HEK293 (cell line): Measurements from ENCODE around the gene RCSD1.

ENCODE experiments used
- CTCF ChIA-PET: fragments of 350-600 bp; formaldehyde crosslinking; extraction: SDS; loops from one replicate; lab custom pipeline; 2021; ENCODE audit warnings: antibody characterized with exemption; lab: Yijun Ruan, JAX
- POLR2A ChIA-PET: fragments of 300-600 bp; formaldehyde crosslinking; extraction: SDS; loops from one replicate; lab custom pipeline; 2020; ENCODE audit warnings: antibody characterized with exemption, inconsistent platforms; lab: Yijun Ruan, JAX
- H3K27ac ChIP-seq: fragments of 200-500 bp; sonication (Bioruptor generic); 2 replicates; pipeline ENCODE4 v1.5.1; 2014; ENCODE audit warnings: low read depth, low read length, control low read depth, inconsistent platforms; ENCODE audit errors: extremely low read depth
- H3K36me3 ChIP-seq, 2 experiments: fragments of 200-500 bp in 1 of 2; sonication (Bioruptor generic) in 1 of 2; 1 replicate in 1 of 2; 2 replicates in 1 of 2; pipeline ENCODE4 v1.5.1; 2014 to 2017; ENCODE audit warnings: inconsistent platforms in 2 of 2, low read length in 2 of 2; ENCODE audit not compliant: control insufficient read depth in 2 of 2, insufficient read depth in 1 of 2
- H3K4me1 ChIP-seq: fragments of 200-500 bp; sonication (Bioruptor generic); 2 replicates; pipeline ENCODE4 v1.5.1; 2014; ENCODE audit warnings: mild to moderate bottlenecking, low read length, inconsistent platforms; ENCODE audit not compliant: control insufficient read depth, insufficient read depth
- H3K4me3 ChIP-seq: 2 replicates; pipeline ENCODE4 v1.5.1; 2011; ENCODE audit warnings: low read depth, mild to moderate bottlenecking, control low read depth, low read length, moderate library complexity
- H3K9me3 ChIP-seq: fragments of 200-500 bp; sonication (Bioruptor generic); 2 replicates; pipeline ENCODE4 v1.5.1; 2014; ENCODE audit warnings: low read depth, low read length, inconsistent platforms; ENCODE audit not compliant: control insufficient read depth, insufficient read depth
- CTCF ChIP-seq: fragments of 450-650 bp; formaldehyde crosslinking; IDR thresholded peaks from 2 replicates; pipeline ENCODE4 v1.5.1; 2016; ENCODE audit warnings: missing biosample characterization, missing genetic modification characterization
- GLIS2 ChIP-seq: fragments of 450-650 bp; formaldehyde crosslinking; IDR thresholded peaks from 2 replicates; pipeline ENCODE4 v1.5.1; 2016; ENCODE audit warnings: missing biosample characterization, missing genetic modification characterization
- HIC1 ChIP-seq: fragments of 450-650 bp; formaldehyde crosslinking; IDR thresholded peaks from 2 replicates; pipeline ENCODE4 v1.5.1; 2016; ENCODE audit warnings: missing biosample characterization, missing genetic modification characterization
- KLF17 ChIP-seq: fragments of 450-650 bp; formaldehyde crosslinking; IDR thresholded peaks from 2 replicates; pipeline ENCODE4 v1.5.1; 2016; ENCODE audit warnings: missing biosample characterization, missing genetic modification characterization
- KLF7 ChIP-seq: fragments of 450-650 bp; formaldehyde crosslinking; IDR thresholded peaks from 2 replicates; pipeline ENCODE4 v1.5.1; 2016; ENCODE audit warnings: missing biosample characterization, missing genetic modification characterization, borderline replicate concordance
- REPIN1 ChIP-seq: fragments of 450-650 bp; formaldehyde crosslinking; IDR thresholded peaks from 2 replicates; pipeline ENCODE4 v1.5.1; 2017; ENCODE audit warnings: missing biosample characterization, missing genetic modification characterization, low read depth
- ZBTB21 ChIP-seq: fragments of 450-650 bp; formaldehyde crosslinking; IDR thresholded peaks from 2 replicates; pipeline ENCODE4 v1.5.1; 2017; ENCODE audit warnings: missing biosample characterization, missing genetic modification characterization
- ZNF146 ChIP-seq: fragments of 450-650 bp; formaldehyde crosslinking; IDR thresholded peaks from 2 replicates; pipeline ENCODE4 v1.5.1; 2016; ENCODE audit warnings: missing biosample characterization, missing genetic modification characterization
- ZNF239 ChIP-seq: fragments of 450-650 bp; formaldehyde crosslinking; IDR thresholded peaks from 2 replicates; pipeline ENCODE4 v1.5.1; 2016; ENCODE audit warnings: missing biosample characterization, missing genetic modification characterization
- ZNF24 ChIP-seq: fragments of 450-650 bp; formaldehyde crosslinking; IDR thresholded peaks from 2 replicates; pipeline ENCODE4 v1.5.1; 2016; ENCODE audit warnings: missing biosample characterization, missing genetic modification characterization
- ZNF302 ChIP-seq: fragments of 450-650 bp; formaldehyde crosslinking; IDR thresholded peaks from 2 replicates; pipeline ENCODE4 v1.5.1; 2016; ENCODE audit warnings: missing biosample characterization, missing genetic modification characterization, low read depth
- ZNF416 ChIP-seq: fragments of 450-650 bp; formaldehyde crosslinking; IDR thresholded peaks from 2 replicates; pipeline ENCODE4 v1.5.1; 2016; ENCODE audit warnings: missing biosample characterization, missing genetic modification characterization
- ZNF426 ChIP-seq: fragments of 450-650 bp; formaldehyde crosslinking; IDR thresholded peaks from 2 replicates; pipeline ENCODE4 v1.5.1; 2017; ENCODE audit warnings: missing biosample characterization, missing genetic modification characterization, mild to moderate bottlenecking, inconsistent platforms, moderate library complexity
- ZNF626 ChIP-seq: fragments of 450-650 bp; sonication (Bioruptor Pico); formaldehyde crosslinking; IDR thresholded peaks from 2 replicates; pipeline ENCODE4 v1.5.1; 2018; ENCODE audit warnings: missing biosample characterization, missing genetic modification characterization, inconsistent platforms
- ZNF677 ChIP-seq: fragments of 450-650 bp; IDR thresholded peaks from 2 replicates; pipeline ENCODE4 v1.5.0; 2018; ENCODE audit warnings: missing biosample characterization, mild to moderate bottlenecking, missing genetic modification characterization, moderate library complexity
- ZNF704 ChIP-seq: fragments of 450-650 bp; formaldehyde crosslinking; IDR thresholded peaks from 2 replicates; pipeline ENCODE4 v1.5.1; 2016; ENCODE audit warnings: missing biosample characterization, missing genetic modification characterization
- ZNF768 ChIP-seq: fragments of 450-650 bp; formaldehyde crosslinking; IDR thresholded peaks from 2 replicates; pipeline ENCODE4 v1.5.1; 2018; ENCODE audit warnings: missing biosample characterization, mild to moderate bottlenecking, missing genetic modification characterization
- ZNF792 ChIP-seq: fragments of 450-650 bp; formaldehyde crosslinking; IDR thresholded peaks from 2 replicates; pipeline ENCODE4 v1.5.1; 2016; ENCODE audit warnings: missing biosample characterization, missing genetic modification characterization
- TF ChIP-seq, protein P1 (sequence below): fragments of 450-650 bp; formaldehyde crosslinking; IDR thresholded peaks from 2 replicates; pipeline ENCODE4 v1.5.1; 2017; ENCODE audit warnings: missing biosample characterization, missing genetic modification characterization
- TF ChIP-seq, protein P2 (sequence below): fragments of 450-650 bp; formaldehyde crosslinking; IDR thresholded peaks from 2 replicates; pipeline ENCODE4 v1.5.1; 2016; ENCODE audit warnings: missing biosample characterization, missing genetic modification characterization
- TF ChIP-seq, protein P3 (sequence below): fragments of 450-650 bp; formaldehyde crosslinking; IDR thresholded peaks from 2 replicates; pipeline ENCODE4 v1.5.1; 2017; ENCODE audit warnings: missing biosample characterization, missing genetic modification characterization

Gene RCSD1

DNA sequence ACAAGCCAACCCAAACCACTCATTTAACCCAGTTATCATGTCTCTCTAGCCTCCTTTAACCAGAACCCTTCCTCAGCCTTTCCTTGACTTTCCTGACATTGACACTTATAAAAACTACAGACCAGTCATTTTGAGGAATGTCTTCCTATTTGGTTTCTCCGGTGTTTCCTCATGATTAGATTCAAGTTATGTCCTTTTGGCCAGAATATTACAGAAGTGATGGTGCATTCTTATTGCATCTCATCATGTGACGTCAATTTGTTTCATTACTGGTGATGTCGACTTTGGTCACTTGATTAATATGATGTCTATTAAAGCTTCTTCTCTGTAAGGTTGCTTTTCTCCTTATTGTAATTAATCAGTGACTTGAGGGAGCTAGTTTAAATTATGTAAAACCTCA is 6.1 kb upstream of the RCSD1 start (continued):
- TF ChIP-seq ZNF426 (tag by site-specific recombination) (no peak), ZNF302 (tag by site-specific recombination) (no peak), ZNF24 (tag by site-specific recombination) (no peak), ZBTB21 (tag by site-specific recombination) (no peak)

GRCh38 chr1:167625040-167625823 is 4.8 kb upstream of the RCSD1 start:
- POLR2A ChIA-PET = no interaction called here
- Histone ChIP-seq H3K36me3 (no peaks in the 10 kb centered on the region), H3K9me3 (no peaks in the 10 kb centered on the region), H3K4me3 (no peak overlapping the region), H3K4me1 (no peaks in the 10 kb centered on the region), H3K27ac (no peak overlapping the region)
- CTCF ChIA-PET = interaction anchor here (0.6 to 0.7 kb wide), 2 partner anchors 15 to 64 kb away, joined by 3 to 5 read pairs; no protein-coding TSS in a partner anchor
- TF ChIP-seq, protein P1, sequence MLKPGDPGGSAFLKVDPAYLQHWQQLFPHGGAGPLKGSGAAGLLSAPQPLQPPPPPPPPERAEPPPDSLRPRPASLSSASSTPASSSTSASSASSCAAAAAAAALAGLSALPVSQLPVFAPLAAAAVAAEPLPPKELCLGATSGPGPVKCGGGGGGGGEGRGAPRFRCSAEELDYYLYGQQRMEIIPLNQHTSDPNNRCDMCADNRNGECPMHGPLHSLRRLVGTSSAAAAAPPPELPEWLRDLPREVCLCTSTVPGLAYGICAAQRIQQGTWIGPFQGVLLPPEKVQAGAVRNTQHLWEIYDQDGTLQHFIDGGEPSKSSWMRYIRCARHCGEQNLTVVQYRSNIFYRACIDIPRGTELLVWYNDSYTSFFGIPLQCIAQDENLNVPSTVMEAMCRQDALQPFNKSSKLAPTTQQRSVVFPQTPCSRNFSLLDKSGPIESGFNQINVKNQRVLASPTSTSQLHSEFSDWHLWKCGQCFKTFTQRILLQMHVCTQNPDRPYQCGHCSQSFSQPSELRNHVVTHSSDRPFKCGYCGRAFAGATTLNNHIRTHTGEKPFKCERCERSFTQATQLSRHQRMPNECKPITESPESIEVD = no peak
- no peak for TF ChIP-seq ZNF704 (tag by site-specific recombination)
- no peak for TF ChIP-seq GLIS2 (tag by site-specific recombination)
- TF ChIP-seq HIC1 (tag by site-specific recombination) = no peak
- no peak for TF ChIP-seq ZNF426 (tag by site-specific recombination)
- no peak for TF ChIP-seq KLF17 (tag by site-specific recombination)
- TF ChIP-seq, protein P2, sequence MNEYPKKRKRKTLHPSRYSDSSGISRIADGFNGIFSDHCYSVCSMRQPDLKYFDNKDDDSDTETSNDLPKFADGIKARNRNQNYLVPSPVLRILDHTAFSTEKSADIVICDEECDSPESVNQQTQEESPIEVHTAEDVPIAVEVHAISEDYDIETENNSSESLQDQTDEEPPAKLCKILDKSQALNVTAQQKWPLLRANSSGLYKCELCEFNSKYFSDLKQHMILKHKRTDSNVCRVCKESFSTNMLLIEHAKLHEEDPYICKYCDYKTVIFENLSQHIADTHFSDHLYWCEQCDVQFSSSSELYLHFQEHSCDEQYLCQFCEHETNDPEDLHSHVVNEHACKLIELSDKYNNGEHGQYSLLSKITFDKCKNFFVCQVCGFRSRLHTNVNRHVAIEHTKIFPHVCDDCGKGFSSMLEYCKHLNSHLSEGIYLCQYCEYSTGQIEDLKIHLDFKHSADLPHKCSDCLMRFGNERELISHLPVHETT (tag by site-specific recombination) = no peak
- TF ChIP-seq KLF7 (tag by site-specific recombination) = no peak
- no peak for TF ChIP-seq ZNF416 (tag by site-specific recombination)
- no peak for TF ChIP-seq ZNF239 (tag by site-specific recombination)
- no peak for TF ChIP-seq ZNF792 (tag by site-specific recombination)
- no peak for TF ChIP-seq REPIN1 (tag by site-specific recombination)
- TF ChIP-seq CTCF (tag by site-specific recombination) = no peak
- TF ChIP-seq ZNF677 (tag by site-specific recombination) = no peak
- TF ChIP-seq ZNF626 (tag by site-specific recombination) = no peak
- TF ChIP-seq ZNF768 (tag by site-specific recombination) = no peak
- TF ChIP-seq, protein P3, sequence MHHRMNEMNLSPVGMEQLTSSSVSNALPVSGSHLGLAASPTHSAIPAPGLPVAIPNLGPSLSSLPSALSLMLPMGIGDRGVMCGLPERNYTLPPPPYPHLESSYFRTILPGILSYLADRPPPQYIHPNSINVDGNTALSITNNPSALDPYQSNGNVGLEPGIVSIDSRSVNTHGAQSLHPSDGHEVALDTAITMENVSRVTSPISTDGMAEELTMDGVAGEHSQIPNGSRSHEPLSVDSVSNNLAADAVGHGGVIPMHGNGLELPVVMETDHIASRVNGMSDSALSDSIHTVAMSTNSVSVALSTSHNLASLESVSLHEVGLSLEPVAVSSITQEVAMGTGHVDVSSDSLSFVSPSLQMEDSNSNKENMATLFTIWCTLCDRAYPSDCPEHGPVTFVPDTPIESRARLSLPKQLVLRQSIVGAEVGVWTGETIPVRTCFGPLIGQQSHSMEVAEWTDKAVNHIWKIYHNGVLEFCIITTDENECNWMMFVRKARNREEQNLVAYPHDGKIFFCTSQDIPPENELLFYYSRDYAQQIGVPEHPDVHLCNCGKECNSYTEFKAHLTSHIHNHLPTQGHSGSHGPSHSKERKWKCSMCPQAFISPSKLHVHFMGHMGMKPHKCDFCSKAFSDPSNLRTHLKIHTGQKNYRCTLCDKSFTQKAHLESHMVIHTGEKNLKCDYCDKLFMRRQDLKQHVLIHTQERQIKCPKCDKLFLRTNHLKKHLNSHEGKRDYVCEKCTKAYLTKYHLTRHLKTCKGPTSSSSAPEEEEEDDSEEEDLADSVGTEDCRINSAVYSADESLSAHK = no peak
- no peak for TF ChIP-seq ZNF146
